Right lobe of liver (tissue), 4 donors: Measurements from ENCODE around the gene ARHGAP19.

ENCODE experiments used
- POLR2A ChIP-seq: fragments of 450-650 bp; IDR thresholded peaks from one replicate; pipeline ENCODE4 v1.6.1; 2017; ENCODE audit warnings: antibody characterized with exemption, mild to moderate bottlenecking
- TF ChIP-seq, protein P1 (sequence below), 4 donors: fragments of 200-600 bp in 3 of 4; fragments of 450-650 bp in 1 of 4; IDR thresholded peaks; one replicate each; pipeline versions ENCODE4 v1.5.1 to v1.8.0; 2016 to 2022; ENCODE audit warnings: antibody characterized with exemption in 4 of 4, mild to moderate bottlenecking in 2 of 4
- donor health status: DM: no; HTN: no; CAD: no.
- donor health status: DM: no; HTN: no; CAD: no.
- donor health status: DM: no; HTN: yes; CAD: no.

DNA sequence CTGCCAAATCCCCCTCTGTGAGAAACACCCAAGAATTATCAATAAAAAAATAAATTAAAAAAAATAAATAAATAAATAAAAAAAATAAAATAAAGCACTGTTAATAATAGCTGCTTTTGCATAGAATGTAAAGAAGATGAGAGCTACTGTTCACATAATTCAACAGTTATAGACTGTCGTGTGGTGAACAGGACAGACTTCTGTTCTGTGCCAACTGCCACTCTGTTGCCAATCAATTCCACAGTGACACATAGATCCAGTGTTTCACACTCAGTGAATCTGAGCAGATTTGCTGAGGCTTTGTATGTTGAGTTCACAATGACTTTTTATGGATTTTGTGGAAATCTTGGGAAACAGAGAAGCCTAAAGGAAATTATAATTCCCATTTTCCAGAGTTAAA, 14.9 kb downstream of the ARHGAP19 start:
- TF ChIP-seq, protein P1, sequence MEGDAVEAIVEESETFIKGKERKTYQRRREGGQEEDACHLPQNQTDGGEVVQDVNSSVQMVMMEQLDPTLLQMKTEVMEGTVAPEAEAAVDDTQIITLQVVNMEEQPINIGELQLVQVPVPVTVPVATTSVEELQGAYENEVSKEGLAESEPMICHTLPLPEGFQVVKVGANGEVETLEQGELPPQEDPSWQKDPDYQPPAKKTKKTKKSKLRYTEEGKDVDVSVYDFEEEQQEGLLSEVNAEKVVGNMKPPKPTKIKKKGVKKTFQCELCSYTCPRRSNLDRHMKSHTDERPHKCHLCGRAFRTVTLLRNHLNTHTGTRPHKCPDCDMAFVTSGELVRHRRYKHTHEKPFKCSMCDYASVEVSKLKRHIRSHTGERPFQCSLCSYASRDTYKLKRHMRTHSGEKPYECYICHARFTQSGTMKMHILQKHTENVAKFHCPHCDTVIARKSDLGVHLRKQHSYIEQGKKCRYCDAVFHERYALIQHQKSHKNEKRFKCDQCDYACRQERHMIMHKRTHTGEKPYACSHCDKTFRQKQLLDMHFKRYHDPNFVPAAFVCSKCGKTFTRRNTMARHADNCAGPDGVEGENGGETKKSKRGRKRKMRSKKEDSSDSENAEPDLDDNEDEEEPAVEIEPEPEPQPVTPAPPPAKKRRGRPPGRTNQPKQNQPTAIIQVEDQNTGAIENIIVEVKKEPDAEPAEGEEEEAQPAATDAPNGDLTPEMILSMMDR (IDR thresholded peaks at IDR 0.05): no peak
- TF ChIP-seq POLR2A: no peak
